ENCODE data around the gene CFAP97D2.
"Not testable (repeated sequence)": the region's sequence is repeated elsewhere in the genome, so short reads cannot be mapped to it uniquely, and the experiment has no call there.

Gene CFAP97D2

DNA sequence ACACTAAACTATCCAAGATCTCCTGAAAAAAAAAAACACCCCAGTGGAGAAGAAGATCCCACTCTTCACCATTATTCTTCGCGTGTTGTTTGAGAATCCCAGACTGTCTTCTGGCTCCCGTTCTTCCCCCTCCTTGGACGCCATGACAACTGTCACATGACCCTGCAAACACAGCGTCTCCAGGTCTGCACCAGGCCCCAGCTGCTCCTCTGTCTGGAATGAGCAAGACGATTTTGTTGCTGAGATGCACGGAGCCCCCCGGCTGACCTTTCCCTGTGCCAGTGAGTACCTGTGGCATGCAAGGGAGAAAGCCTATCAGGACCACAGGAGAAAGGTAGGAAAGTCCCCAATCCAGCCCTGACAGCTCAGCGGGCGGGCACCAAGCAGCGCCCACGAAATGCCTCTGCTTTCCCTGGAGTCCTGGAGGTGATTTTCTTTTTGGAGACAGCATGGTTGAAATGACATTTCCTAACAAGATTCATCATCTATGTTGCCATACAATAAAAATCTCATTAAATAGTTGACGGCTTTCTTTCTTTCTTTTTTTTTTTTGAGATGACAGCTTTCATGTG lies at the start of gene CFAP97D2:
CFAP97D2 (plus strand) TSS at position 171 of the 572 bp plus-strand sequence; CDS start at position 245, 74 bp downstream.
- no peak within 1 kb of the TSS for H3K27ac Mint-ChIP-seq
- ATAC-seq: no peak
- H3K27me3 Mint-ChIP-seq: peaks cover 53% of the 10 kb centered on the region
- H3K4me3 Mint-ChIP-seq: no peak within 1 kb of the TSS
- peaks cover 2% of the 10 kb centered on the region for H3K36me3 Mint-ChIP-seq
- no peaks in the 10 kb centered on the region for H3K9me3 Mint-ChIP-seq
- H3K4me1 Mint-ChIP-seq: peaks cover 5% of the 10 kb centered on the region

DNA sequence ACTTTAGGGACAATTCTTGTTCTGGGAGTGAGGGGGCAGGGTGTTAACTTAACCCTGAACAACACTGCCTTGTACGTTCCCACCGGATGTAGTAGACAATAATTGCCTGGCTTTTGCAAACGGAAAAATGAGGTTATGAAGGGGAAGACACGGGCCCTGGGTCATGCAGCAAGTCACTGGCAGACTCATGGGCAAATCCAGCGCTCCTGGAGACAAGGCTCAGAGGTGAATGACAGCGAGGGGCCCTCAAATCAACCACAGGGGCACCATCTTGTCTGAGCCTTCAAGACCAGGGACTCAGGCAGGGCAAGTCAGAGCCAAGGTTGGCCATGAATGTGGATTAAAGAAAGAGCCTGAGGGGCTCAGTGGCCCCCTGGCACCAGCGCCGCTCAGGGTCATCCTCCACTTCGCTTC lies 49.4 kb upstream of the CFAP97D2 start:
- Mint-ChIP-seq H3K36me3 (peaks cover 8% of the 10 kb centered on the region), H3K4me3 (peak overlapping the region; percentile 99), H3K4me1 (peaks cover 84% of the 10 kb centered on the region), H3K27ac (peak overlapping the region; percentile 94), H3K9me3 (no peaks in the 10 kb centered on the region), H3K27me3 (no peaks in the 10 kb centered on the region)
- no peak for ATAC-seq

DNA sequence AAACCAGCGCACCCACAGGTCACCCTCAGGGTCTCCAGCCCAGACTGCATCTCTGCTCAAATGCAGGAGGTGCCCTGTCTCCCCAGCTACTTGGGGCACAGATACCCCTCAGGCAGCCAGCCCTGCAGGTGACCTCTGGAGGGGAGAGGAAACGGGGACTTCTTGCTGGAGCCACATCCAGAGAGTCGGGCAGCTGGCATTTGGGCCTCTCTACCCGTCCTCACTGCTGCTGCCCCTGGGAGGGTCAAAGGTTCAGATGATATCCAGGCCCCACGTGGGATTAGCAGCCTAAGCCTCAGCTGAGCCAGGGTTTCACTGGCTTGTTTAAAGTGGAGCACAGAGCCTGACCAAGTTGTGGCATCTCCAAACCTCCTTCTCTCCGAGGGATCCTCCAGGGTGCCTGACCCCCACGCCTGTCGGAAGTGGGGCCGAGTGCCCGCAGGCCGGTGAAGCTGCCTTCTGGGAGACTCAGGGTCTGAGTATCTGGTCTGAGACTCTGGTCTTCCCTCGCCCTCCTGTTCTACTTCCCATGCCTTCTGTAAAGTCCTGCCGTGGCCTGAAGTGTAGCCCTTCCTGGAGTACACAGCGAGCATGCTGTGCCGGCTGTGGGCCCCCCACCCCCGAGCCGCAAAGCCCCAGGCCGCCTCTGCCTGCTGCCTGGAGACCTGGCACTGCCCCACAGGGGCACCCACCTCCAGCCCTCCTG lies 48.8 kb upstream of the CFAP97D2 start:
- no peak for ATAC-seq
- H3K4me1 Mint-ChIP-seq: peaks cover 81% of the 10 kb centered on the region
- H3K27me3 Mint-ChIP-seq: no peaks in the 10 kb centered on the region
- H3K4me3 Mint-ChIP-seq: peak overlapping the region; percentile 99
- H3K36me3 Mint-ChIP-seq: peaks cover 1% of the 10 kb centered on the region
- no peaks in the 10 kb centered on the region for H3K9me3 Mint-ChIP-seq
- H3K27ac Mint-ChIP-seq: peak overlapping the region; percentile 94

DNA sequence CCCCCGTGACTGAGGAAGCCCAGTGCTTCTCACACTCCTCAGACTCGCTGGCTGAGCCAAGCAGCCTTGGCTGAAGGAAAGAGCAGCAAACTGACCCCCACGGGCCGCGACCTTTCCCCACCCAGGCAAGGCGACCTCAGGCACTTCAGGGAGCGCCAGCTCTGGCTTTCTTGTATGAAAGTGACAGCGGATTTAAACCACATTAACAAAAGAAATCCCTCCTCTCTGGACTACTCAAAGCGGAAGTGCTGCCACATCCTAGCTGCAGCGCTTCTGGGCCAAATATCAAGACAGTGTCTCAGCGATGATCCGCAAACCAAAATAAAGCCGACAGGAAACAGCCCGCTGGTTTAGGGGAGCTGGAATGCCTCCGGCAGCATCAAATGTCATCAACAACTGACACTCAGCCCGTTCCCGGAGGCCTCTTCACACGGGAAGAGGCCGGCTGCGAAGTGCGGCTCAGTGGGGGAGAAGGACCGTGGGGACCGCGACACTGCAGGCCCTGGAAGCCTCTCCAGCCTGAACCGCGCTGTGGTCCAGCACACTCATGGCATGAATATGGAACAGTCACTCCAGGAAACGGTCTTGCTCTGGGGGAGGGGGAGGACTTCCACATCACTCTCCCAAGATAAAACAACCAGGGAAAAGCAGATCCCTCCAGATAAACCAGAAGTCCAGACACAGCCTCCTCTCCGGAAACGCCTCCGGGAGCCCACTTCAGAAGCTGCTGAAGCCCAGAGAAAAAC lies 48.0 kb upstream of the CFAP97D2 start:
- Mint-ChIP-seq H3K27ac (peak overlapping the region; percentile 94), H3K36me3 (no peaks in the 10 kb centered on the region), H3K4me3 (peak overlapping the region; percentile 99), H3K9me3 (no peaks in the 10 kb centered on the region), H3K4me1 (peaks cover 75% of the 10 kb centered on the region), H3K27me3 (no peaks in the 10 kb centered on the region)
- no peak for ATAC-seq

DNA sequence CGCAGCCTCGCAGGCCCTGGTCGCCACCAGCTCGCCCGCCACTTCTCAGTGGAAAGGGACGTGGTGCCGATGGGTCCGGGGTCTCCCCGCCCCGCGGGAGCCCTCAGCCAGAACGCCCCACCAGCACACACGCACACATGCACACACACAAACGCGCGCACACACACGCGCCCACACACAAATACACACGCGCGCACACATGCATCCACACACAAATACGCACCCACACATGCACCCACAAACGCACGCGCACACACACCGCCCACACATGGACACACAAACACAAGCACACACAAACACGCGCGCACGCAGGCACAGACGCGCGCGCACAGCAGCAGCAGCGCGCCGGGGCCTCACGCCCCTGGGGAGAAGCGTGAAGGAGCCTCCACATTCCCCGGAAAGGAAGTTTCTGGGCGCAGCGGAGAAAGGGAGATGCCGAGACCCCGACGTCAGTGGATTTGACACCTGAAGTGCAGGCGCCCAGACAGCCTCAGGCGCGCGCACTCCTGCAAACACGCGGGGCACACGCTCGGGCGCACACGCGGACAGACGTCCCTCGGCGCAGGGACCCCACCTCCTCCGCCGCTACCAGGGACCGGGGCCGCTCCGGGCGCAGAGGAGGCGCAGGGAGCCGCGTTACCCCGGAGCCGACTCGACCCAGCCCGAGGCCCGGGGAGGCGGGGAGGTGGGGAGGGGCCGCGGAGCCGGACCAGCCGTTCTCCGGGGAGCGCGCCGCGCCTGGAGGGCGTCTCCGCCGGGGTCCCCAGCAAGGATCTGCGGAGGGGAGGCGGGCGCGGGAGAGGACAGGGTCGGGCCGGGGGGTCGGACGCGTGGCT lies 47.3 kb upstream of the CFAP97D2 start:
- peak overlapping the region; percentile 99 for H3K4me3 Mint-ChIP-seq
- H3K27me3 Mint-ChIP-seq: no peaks in the 10 kb centered on the region
- H3K36me3 Mint-ChIP-seq: no peaks in the 10 kb centered on the region
- peak; percentile 2 for ATAC-seq
- peaks cover 67% of the 10 kb centered on the region for H3K4me1 Mint-ChIP-seq
- H3K27ac Mint-ChIP-seq: peak overlapping the region; percentile 94
- no peaks in the 10 kb centered on the region for H3K9me3 Mint-ChIP-seq

DNA sequence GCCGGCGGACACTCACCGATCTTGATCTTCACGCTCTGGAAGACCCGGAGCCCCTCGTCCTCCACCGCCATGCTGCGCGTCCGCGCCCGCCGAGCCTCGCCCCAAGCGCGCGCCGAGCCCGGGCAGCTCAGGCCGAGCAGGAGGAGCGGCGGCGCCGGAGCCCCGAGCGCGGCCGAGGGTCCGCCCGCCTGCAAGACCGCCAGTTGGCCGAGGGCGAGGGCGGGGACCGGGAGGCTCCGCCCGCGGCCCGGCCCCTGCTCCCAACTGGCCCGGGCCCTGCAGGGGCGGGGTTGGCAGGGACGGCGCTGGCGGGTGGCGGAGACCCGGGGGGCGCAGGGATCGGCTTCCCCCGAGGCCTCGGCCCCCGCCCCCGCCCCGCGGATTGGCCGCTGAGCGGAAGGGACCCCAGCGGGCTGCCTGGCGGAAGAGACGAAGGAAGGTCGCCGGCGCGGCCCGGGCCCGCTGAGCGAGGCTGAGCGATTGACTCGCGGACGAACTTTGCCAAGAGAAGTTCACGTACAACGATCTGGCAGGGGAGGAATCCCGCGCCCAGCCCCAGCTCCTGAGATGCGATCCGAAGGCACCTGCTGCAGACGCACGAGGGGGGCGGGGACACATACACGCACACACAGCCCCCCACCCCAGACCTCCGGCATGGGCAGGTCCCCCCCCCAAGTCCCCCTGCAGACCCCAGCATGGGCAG lies 46.5 kb upstream of the CFAP97D2 start, which contains the start of gene RASA3:
RASA3 (minus strand) TSS at position 205 of the 703 bp plus-strand sequence; CDS start at position 71, 134 bp downstream.
- Mint-ChIP-seq H3K4me1 (peaks cover 59% of the 10 kb centered on the region), H3K27ac (peak within 1 kb of the TSS; percentile 94), H3K27me3 (no peaks in the 10 kb centered on the region), H3K9me3 (no peaks in the 10 kb centered on the region), H3K36me3 (no peaks in the 10 kb centered on the region), H3K4me3 (peak within 1 kb of the TSS; percentile 99)
- peak; percentile 79 for ATAC-seq

DNA sequence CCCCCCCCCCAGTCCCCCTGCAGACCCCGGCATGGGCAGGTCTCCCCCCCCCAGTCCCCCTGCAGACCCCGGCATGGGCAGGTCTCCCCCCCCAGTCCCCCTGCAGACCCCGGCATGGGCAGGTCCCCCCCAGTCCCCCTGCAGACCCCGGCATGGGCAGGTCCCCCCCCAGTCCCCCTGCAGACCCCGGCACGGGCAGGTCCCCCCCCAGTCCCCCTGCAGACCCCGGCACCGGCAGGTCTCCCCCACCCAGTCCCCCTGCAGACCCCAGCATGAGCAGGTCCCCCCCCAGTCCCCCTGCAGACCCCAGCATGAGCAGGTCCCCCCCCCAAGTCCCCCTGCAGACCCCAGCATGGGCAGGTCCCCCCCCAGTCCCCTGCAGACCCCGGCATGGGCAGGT lies 45.9 kb upstream of the CFAP97D2 start:
- H3K36me3 Mint-ChIP-seq, H3K27ac Mint-ChIP-seq, H3K27me3 Mint-ChIP-seq, H3K4me3 Mint-ChIP-seq, ATAC-seq, H3K9me3 Mint-ChIP-seq: not testable (repeated sequence)
- peaks cover 54% of the 10 kb centered on the region for H3K4me1 Mint-ChIP-seq

DNA sequence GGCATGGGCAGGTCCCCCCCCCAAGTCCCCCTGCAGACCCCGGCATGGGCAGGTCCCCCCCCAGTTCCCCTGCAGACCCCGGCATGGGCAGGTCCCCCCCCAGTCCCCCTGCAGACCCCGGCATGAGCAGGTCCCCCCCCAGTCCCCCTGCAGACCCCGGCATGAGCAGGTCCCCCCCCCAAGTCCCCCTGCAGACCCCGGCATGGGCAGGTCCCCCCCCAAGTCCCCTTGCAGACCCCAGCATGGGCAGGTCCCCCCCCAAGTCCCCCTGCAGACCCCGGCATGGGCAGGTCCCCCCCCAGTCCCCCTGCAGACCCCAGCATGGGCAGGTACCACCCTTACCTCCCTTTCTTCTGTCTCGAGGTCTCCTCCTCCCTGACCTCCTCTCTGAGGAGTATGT lies 45.5 kb upstream of the CFAP97D2 start:
- Mint-ChIP-seq H3K4me1 (peaks cover 50% of the 10 kb centered on the region), H3K27ac (peak overlapping the region; percentile 1), H3K4me3 (peak overlapping the region; percentile 60)
- not testable (repeated sequence) for ATAC-seq, H3K27me3 Mint-ChIP-seq, H3K36me3 Mint-ChIP-seq, H3K9me3 Mint-ChIP-seq

DNA sequence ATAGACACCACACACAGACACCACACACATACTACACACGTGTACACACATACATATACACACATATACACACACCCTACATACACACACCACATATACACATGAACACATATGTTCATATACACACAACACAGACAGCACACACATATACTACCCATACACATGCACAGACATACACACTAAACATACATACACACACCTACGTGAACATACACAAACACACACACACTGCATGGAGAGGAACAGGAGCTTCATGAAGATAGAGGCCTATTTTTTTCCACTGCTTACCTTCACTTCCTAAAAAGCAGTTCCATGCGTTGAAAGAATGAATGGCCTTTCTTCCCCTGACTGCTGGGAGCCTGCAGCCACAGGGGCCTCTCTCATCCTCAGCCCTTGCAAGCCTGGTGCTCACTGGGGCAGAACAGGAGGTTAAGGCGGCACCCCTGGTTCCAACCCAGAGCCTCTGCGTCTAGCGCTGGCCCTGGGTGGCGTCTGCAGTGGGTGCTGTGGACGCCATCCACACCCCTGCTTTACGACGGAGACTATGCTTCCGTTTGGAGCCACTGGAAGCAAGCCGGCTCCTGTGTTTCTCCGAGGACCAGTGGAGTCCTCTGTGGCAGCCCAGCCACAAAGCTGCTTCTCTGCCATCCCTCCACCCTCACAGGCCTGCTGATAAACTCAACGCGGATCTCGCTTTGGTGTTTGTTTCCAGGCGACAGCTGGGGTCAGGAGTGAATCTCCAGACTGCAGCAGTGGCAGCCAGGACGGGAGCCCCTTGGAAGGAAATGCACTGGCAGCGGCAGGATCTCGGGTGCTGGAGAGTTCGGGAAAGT lies 44.7 kb upstream of the CFAP97D2 start:
- Mint-ChIP-seq H3K27me3 (no peaks in the 10 kb centered on the region), H3K4me1 (peaks cover 42% of the 10 kb centered on the region), H3K9me3 (no peaks in the 10 kb centered on the region), H3K4me3 (peak overlapping the region; percentile 60), H3K36me3 (no peaks in the 10 kb centered on the region), H3K27ac (peak overlapping the region; percentile 1)
- peak; percentile 71 for ATAC-seq

DNA sequence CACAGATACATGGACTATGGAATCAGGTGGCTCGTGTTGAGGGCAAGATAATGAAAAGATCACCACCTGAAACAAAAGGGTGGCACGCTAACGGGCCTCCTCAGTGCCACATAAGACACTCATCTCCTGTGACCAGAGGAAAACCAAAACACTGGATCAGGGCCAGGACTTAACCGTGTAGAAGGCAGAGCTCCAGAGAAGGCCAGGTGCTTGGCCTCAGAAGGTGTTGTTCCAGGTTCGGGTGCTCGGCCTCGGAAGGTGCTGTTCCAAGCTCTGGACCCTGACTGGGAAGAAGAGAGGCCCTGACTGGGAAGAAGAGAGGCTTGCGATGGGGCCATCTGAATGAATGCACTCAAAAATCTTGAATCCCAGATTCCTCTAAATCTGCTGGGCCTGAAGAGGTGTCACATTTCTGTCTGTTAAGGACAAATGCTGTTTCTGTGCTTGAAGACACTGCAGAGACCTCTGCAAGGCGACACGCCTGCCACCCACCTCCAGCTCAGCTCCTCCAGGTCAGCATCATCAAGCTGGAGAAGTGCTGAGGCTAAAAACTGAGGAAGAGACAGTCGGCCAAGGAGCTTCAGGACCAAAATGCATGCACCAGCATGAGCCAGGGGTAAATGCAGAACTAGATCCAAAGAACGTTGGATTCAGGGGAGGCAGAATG lies 44.0 kb upstream of the CFAP97D2 start:
- Mint-ChIP-seq H3K4me3 (no peak overlapping the region), H3K27me3 (no peaks in the 10 kb centered on the region), H3K4me1 (peaks cover 34% of the 10 kb centered on the region), H3K36me3 (no peaks in the 10 kb centered on the region), H3K27ac (peak overlapping the region; percentile 0), H3K9me3 (no peaks in the 10 kb centered on the region)
- ATAC-seq: no peak

DNA sequence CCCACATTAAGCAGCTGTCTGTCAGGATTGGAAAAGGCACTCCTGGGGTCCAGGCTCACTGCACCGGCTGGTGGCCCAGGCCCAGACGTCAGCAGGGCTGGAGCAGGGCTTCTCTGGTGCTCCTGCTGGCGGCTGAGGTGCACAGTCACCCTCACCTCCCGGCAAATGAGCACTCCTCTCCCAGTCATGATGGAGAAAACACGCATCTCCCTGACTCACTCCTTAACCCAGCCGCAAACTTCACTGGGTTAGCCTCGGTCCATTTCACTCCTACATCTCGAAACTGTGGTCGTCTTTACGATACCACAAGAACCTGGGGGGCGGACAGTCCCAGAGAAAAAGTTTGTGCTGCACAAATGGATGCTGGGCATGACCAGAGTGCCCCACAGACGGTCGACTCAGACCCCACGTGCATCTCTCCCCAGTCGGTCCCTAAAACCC lies 43.3 kb upstream of the CFAP97D2 start:
- peaks cover 28% of the 10 kb centered on the region for H3K4me1 Mint-ChIP-seq
- no peaks in the 10 kb centered on the region for H3K27me3 Mint-ChIP-seq
- H3K4me3 Mint-ChIP-seq: no peak overlapping the region
- H3K27ac Mint-ChIP-seq: peak overlapping the region; percentile 33
- no peak for ATAC-seq
- H3K9me3 Mint-ChIP-seq: no peaks in the 10 kb centered on the region
- no peaks in the 10 kb centered on the region for H3K36me3 Mint-ChIP-seq

DNA sequence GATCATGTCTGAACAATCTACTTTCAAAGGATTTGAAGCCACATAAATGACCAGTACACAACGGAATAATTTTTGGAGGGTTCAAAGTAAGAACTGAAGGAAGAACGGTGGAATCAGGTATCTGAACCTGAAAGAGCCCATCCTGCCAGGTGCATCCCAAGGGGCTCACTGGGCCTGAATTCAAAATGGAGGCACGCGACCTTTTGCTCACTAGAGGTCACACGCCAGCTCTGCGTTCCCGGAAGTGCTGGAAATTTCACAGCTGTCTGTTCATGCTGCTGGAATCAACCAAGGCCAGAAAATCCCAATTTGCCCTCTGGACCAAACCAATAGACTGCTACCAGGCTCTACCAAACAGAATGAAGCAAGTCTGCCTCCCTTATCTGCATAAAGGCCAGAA lies 42.5 kb upstream of the CFAP97D2 start:
- Mint-ChIP-seq H3K9me3 (no peaks in the 10 kb centered on the region), H3K4me1 (peaks cover 19% of the 10 kb centered on the region), H3K27me3 (no peaks in the 10 kb centered on the region), H3K36me3 (no peaks in the 10 kb centered on the region), H3K4me3 (no peak overlapping the region), H3K27ac (peak overlapping the region; percentile 33)
- no peak for ATAC-seq

DNA sequence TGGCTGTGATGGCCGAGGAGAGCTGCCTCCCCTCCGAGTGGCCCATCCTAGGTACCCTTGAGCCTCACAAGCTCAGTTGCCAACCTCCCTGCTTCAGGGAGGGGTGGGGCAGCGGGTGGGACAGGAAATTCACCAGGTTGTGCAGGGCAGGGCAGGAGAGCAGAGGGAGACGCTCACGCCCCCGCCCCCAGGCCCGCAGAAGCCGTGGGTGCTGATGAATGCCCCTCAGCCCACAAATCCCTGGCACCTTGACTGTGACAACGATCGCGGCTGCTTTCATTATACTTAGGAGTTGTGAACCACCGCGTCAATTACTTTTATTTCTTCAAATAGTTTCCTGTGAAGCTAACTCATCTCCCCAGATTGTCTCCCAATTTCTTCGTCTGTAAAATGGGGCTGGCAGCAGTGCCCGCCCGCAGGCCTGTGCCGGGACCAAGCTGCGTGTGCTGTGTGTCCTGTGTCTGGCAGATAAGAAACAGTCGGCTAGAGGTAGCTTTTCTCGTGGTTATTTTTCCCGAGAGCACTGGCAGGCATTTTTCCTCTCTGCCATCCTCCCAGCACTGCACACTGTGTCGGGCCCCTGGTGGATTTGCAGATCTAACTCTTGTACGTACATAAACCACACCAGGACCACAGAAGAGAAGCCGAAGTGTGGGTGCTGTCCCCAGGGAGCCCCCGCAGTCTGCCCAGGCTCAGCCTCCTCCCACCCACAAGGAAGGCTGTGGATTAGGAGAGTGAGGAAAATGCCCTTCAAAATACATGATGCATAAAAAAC lies 38.7 kb upstream of the CFAP97D2 start:
- Mint-ChIP-seq H3K4me3 (no peak overlapping the region), H3K27ac (no peak overlapping the region), H3K36me3 (no peaks in the 10 kb centered on the region), H3K4me1 (peaks cover 7% of the 10 kb centered on the region), H3K27me3 (no peaks in the 10 kb centered on the region), H3K9me3 (no peaks in the 10 kb centered on the region)
- peak; percentile 75 for ATAC-seq

Measured in stimulated activated memory B cell treated with anti-CD40 and anti-IgM and Interleukin-4, amounts not matched to agents 10 μg/mL and 1 μg/mL and 100 μg/mL, for 72 hours (primary cell).